COLO829 (cell line): ENCODE results near the gene MAP3K7.

Experiments
- DNase-seq: peaks from one replicate; pipeline ENCODE4 v3.0.0; 2012; ENCODE audit warnings: low spot score

The MAP3K7 gene

GRCh38 chr6:90484385-90484784, 102.5 kb downstream of the MAP3K7 start:
- no peak for DNase-seq

GRCh38 chr6:90483956-90484355, 102.9 kb downstream of the MAP3K7 start:
- DNase-seq: no peak

GRCh38 chr6:90483116-90483839, 103.6 kb downstream of the MAP3K7 start:
- no peak for DNase-seq

- DNase-seq: no peak
Measured at GRCh38 chr6:90480666-90481065, 106.2 kb downstream of the MAP3K7 start.

- no peak for DNase-seq
Measured at GRCh38 chr6:90479603-90479926, 107.3 kb downstream of the MAP3K7 start.

- DNase-seq: peak; percentile 92
Measured at GRCh38 chr6:90478789-90479602, 107.9 kb downstream of the MAP3K7 start.

GRCh38 chr6:90478278-90478677, 108.6 kb downstream of the MAP3K7 start:
- no peak for DNase-seq

- no peak for DNase-seq
Measured at GRCh38 chr6:90477366-90477765, 109.5 kb downstream of the MAP3K7 start.

- DNase-seq: no peak
Measured at GRCh38 chr6:90472716-90473115, 114.2 kb downstream of the MAP3K7 start.

- DNase-seq: no peak
Measured at GRCh38 chr6:90471263-90471662, 115.6 kb downstream of the MAP3K7 start.

GRCh38 chr6:90469906-90470305, 117.0 kb downstream of the MAP3K7 start:
- DNase-seq: no peak

GRCh38 chr6:90468859-90469258, 118.0 kb downstream of the MAP3K7 start:
- no peak for DNase-seq

GRCh38 chr6:90468080-90468479, 118.8 kb downstream of the MAP3K7 start:
- no peak for DNase-seq

GRCh38 chr6:90467546-90467945, 119.3 kb downstream of the MAP3K7 start:
- no peak for DNase-seq

- DNase-seq: peak; percentile 37
Measured at GRCh38 chr6:90466154-90466940, 120.5 kb downstream of the MAP3K7 start.

GRCh38 chr6:90465686-90466085, 121.2 kb downstream of the MAP3K7 start:
- no peak for DNase-seq

- DNase-seq: no peak
Measured at GRCh38 chr6:90464507-90464906, 122.4 kb downstream of the MAP3K7 start.

- no peak for DNase-seq
Measured at GRCh38 chr6:90463874-90464273, 123.0 kb downstream of the MAP3K7 start.
